GM21367 (cell line): ENCODE measurements around the gene CLCN1.

Source experiments
- ATAC-seq: cut with Tn5 transposase; IDR thresholded peaks from one replicate; pipeline ENCODE4 v1.9.1; 2021; ENCODE audit not compliant: unreplicated experiment

CLCN1 gene

DNA sequence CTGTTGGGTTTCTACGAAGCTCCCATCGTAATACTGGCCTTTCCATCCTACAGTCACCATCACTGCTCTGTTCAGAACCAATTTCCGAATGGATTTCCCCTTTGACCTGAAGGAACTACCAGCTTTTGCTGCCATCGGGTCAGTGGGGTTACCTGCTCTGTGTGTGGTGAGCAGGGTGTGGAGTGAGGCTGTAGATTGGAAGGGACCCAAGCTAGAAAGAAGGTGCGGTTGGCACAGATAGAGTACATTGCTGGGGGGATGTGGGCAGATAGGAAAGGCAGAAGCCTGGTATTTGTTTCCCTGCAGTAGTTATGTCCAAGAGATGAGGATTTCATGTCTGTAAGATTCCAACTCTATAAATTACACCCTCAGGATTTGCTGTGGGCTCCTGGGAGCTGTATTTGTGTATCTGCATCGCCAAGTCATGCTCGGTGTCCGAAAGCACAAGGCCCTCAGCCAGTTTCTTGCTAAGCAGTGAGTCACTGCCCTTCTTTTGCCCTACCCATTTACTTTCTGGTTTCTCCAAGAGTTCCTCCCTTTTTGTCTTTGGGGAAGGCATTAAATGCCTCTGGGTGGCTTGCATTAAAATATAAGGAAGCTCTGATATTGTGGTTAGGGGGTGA, 15.4 kb downstream of the CLCN1 start:
- ATAC-seq: no peak

DNA sequence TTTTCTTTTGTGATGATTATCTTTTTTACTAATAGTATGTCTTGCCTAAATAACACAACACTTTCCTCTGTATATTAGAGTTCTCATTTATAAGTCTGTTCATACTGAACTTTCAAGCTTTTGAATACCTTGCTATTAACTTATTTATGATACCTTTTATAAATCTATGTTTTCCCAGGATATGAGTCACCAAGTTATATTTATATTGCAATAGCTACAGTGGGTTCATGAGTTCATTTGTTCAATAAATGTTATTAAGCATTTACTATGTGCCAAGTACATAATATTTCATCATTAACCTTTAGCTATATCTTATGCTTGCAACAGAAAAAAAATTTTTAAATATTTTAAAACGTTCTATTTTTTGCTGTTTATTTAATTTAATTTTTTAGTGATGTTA, 18.3 kb downstream of the CLCN1 start:
- no peak for ATAC-seq

DNA sequence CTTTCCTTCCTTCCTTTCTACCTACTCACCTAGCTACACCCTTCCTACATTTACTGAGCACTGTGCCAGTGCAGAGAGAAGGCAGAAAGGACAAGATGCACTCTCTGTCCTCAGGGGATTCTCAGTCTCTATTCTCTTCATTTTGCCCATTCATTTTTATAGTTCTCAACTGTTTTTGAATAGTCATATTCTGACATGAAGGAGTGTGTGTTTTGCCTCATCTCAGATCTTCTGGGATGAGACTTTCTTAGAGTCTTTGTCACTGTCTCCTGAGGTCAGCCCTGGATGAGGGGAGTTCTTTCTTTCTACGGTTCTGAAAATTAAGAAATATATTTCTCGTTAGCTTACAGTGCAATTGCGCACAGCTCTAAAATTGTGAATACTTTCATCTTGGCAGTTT, 21.3 kb downstream of the CLCN1 start:
- no peak for ATAC-seq

DNA sequence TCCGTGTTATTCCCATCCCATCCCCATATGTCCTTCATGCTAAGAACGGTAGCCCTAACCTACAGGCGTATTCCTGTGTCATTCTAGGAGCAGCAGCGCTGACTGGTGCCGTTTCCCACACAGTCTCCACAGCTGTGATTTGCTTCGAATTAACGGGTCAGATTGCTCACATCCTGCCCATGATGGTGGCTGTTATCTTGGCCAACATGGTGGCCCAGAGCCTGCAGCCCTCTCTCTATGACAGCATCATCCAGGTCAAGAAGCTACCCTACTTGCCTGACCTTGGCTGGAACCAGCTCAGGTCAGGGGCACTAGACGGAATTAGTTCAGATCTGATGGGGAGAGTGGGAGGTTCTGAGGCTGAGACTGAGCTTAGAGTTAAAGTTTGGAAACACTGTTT, 25.9 kb downstream of the CLCN1 start:
- ATAC-seq: no peak

DNA sequence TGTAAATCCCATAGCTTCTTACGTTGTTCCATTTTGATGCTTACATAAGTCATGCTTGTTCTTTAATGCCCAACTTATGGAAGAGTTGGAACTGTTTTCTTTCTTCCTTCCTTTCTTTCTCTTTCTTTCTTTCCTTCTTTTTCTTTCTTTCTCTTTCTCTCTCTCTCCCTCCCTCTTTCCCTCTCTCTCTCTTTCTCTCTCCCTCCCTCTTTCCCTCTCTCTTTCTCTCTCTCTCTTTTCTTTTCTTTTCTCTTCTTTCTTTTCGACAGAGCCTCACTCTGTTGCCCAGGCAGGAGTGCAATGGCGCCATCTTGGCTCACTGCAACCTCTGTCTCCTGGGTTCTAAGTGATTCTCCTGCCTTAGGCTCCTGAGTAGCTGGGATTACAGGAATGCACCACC, 27.7 kb downstream of the CLCN1 start:
- no peak for ATAC-seq

DNA sequence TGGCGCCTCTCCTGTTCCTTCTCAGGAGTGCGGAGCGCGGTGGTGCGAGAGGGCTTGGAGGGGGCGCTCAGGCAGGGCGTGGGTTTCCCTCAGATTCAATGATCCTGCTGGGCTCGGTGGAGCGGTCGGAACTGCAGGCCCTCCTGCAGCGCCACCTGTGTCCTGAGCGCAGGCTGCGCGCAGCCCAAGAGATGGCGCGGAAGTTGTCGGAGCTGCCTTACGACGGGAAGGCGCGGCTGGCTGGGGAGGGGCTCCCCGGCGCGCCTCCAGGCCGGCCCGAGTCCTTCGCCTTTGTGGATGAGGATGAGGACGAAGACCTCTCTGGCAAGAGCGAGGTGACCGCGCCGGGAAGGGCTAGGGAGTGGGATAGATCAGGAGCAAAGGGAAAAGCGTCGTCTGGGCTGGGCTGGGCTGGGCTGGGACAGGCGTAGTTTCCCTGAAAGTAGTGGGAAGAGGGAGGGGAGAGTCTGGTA, 29.6 kb downstream of the CLCN1 start:
- ATAC-seq: peak; percentile 84

DNA sequence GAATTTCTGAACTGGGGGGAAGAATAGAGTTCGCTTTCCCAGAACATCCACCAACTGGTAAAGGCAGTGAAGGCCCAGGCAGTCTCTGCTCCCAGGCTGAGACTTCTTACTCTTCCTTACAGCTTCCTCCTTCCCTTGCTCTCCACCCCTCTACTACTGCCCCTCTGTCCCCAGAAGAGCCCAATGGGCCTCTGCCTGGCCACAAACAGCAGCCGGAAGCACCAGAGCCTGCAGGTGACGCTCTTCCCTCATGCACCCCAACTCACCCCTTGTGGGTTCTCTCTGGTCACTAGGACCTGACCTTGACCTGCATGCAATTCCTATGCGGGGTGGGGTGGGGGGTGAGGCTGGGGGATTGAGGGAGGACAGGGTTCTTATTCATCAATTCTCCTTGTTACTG, 30.1 kb downstream of the CLCN1 start:
- ATAC-seq: no peak

DNA sequence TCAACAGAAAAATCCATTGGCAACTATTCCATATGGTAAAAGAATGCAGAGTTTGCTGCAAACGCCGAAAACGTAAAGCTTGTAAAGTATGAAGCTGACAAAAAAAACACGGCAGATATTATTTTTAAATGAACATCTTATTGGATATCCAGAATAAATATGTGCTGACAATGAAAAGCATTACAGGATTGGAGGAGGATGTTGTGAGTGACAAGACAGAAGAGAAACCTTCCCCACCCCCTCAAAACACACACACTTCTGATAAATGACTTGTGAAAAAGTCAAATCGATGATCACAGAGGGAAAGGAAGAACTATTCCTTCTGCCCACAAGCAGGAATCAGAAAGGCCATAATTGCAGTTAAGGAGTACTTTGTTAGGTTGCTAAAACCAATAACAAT, 32.0 kb downstream of the CLCN1 start:
- no peak for ATAC-seq

DNA sequence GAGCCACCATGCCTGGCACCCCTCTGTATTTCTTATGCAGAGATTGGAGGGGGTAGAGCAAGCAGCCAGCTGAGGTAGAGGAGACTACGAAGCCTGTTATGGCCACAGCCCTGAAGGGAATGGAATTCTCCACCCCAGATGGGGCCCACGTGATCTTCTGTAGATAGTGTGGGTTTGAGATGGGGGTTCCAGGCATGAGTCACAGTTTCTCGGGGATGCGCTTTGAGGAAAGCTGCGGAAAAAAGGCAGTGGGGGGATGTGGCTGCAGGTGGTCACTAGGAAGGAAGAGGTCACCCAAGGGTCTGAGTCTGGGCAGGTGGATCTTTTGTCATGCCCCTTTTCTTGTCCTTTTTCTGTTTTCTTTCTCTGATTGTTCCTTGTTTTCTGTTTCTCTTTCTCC, 35.1 kb downstream of the CLCN1 start:
- no peak for ATAC-seq

DNA sequence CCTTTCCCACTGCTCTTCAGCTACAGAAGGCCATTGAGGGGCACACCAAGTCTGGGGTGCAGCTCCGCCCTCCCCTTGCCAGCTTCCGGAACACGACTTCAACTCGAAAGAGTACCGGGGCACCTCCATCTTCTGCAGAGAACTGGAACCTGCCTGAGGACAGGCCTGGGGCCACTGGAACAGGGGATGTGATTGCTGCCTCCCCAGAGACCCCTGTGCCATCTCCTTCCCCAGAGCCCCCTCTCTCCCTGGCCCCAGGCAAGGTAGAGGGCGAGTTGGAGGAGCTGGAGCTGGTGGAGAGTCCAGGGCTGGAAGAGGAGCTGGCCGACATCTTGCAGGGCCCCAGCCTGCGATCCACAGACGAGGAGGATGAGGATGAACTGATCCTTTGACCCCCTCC, 35.7 kb downstream of the CLCN1 start:
- ATAC-seq: no peak

DNA sequence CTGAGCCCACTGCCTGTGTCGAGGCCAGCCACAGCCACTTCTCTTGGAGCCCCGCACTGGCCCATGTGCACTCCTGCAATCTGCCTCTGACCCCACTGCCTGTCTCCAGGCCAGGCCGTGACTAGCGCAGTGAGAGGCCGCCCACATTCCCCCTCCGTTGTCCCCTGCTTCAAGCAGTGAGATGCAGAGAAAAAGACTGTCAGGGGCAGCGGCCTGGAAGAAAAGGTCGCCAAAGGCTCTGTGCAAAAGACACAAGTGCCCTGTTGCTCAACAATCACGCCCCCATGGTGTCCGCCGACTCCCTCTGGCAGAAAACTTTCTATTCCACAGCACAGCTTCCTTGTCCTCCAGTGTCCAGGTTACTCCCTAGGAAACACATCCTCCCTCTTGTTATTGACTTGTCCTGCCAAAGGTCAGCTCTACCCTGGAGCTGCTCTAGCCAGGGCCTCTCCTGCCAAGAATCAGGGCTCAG, 36.7 kb downstream of the CLCN1 start:
- ATAC-seq: no peak

DNA sequence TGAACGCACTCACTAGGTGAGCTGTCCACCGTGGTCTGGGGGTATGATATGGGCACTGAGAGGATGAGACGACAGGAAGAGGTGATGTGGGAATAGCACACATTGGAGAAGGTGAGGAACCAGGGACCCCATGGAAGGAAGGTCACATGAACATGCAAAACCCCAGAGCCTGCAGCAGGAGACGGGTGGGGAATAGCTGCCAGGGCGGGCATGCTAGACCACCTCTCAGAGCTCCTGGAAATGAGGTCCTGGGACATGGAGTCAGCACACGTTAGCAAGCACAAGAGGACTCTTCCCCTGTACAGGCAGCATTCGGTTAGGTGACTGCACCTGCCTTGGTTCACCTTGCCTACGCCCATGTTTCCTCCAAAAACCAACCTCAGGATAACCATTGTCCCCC, 38.5 kb downstream of the CLCN1 start:
- ATAC-seq: no peak

DNA sequence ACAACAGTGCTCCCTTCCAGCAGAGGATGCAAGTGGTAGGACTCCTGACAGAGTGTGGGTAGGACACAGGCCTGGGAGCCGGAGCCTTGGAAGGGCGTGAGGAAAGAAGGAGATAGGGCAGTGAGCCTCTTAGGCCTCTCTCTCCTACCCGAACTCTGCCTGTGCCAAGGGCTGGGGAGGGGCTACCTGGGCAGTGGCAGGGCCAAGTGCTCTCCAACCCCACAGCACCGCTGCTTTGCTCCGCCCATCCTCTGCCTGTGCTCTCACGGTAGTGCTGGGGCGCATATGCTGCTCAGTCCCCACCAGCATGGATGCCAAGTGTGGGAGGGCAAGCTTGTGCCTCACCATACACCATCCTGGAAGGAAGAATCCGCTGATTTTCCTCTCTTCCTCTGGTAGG, 39.1 kb downstream of the CLCN1 start:
- no peak for ATAC-seq

DNA sequence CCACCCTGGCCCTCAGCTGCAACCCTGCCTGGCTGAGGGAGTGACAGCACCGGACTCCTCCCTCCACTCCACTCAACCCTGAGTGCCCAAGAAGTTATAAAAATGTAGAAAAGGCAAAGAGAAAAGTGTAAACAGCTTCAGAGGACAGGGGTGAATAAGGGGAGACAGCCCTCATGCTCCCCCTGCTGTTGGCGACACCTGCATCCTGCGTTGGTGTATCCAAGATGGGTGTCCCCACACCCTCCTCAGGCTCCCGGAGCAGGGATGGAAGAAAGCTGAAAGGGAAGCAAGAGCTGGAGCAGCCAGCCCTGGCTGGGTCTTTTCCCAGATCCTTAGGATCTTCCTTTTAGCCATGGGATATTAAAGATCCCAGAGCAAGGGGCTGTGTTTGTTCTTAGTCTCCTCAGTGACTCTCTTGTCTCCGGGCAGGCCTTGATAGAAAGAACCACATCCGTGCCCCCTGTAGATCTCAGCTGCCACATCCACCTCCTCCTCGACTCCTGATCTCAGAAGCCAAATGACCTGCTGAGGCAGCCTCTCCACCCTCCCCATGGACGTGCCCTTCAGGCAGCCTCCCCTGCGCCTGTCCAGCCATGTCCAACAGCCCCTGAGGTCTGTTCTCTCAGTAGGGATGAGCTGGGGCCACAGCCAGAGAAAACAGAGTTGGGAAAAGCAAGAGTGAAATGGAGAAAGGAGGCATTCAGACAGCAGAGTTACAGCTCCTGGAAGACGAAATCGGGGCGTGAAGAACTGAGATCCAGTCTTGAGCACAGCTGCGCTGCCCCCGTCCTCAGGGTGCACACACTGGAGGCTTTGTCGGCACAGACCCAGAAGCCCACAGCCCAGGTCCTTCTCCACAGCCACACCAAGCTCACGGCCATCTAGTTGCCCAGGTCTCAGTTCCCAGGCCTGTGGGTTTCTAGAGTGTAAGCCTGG, 39.8 kb downstream of the CLCN1 start:
- ATAC-seq: no peak

DNA sequence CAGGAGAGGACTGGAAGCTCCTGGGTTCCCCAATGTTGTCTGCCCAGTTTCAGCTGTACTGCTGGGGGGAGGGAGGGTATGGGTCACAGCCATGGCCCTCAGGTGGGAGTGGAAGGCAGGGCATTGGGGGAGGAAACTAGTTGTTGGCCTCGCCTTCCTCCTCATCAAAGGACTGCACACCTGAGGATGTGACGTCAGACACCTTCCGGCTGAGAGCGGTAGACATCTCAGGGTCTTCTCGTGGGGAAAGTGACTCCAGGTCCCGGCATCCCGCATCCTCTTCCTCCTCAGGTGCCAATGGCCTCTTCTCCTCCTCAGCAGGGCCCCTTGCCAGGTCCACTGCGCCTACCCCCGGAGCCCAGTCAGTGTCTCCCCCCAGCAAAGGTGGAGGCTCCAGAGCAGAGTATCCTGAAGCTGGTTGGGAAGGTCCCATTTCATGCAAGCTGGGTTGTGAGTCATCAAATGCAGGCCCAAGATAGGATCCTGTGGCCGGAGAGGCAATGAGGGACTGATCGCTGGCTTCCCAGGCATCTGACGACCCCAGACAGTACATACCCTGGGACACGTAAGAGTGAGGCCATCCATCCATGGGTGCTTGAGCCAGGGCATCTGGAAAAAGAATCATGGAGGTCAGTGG, 40.6 kb downstream of the CLCN1 start:
- ATAC-seq: no peak

DNA sequence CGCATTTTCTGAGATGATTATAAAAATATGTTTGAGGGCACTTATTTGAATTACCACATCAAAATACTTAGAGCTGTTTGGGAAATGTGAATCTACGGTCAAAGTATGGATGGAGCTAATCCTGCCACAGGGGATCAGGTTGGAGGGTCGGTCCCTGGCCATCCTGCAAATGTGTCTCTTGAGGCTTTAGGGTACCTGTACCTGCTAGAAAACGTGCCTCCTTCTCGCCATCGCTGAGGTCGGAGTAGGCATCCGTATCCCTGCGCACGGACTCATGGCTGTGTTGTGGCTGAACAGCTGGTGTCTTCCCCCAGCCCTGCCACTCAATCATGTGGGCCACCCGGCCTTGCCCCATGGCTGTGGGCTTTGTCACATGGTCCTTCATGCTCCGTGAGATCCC, 42.7 kb downstream of the CLCN1 start:
- no peak for ATAC-seq

DNA sequence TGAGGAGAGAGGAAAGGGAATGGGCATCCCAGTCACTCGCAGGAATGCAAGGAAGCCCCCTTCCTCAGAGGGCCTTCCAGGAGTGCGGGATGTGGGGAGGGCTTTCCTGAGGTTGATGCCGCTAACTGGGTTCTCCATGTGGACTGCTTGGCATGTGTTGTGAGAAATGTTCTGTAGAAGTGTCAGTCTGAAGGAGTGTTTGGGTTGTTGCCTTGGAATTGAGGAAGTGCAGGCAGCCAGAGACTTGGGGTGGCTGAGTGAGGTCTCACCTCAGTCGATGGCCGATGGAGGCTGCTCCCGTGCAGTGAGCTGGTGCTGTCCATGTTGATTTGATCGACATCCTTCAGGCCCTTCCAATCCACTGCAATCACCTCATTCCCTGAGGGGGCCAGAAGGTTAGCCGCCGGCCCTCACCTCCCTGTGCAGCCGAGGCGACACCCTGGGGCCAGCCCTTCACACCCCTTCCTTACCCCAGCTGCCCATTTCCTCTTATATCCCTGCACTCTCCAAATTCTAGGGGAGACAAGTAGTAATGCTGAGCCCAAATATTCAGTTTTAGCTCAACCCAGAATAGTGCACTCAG, 44.0 kb downstream of the CLCN1 start:
- no peak for ATAC-seq

DNA sequence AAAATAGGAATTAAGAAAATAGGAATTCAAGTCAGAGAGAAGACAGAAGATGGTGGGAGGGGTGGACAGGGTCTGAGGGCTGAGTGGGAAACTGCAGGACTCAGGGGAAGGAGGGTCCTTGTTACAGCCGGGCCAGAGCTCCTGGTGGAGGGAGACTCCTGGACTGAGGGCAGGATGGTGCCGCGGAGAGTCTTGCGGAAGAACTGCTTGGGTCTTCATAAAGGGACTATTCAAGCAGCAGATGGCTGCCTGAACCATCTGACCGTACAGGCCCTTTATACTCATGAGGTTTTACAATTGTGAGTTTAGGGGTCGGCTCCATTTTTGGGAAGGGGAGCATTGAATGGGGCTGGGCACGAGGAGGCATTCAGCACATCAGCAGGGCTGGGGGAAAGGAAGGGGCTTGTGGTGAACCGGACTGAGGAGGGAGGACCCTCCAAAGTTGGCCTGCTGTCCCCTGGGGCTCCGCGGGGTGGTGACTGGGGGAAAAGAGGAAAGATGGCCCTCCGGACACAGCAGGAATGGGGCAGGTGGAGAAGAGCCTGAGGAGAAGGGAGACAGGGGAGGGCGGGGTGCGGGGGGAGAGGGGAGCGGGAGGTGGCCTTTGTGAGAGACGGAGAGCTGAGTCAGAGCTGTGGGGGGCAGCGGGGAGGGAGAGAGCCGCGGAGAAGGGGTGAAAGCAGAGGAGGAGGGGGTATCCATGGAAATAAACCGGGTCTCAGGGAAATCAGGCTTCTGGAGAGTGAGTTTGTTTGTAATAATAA, 45.1 kb downstream of the CLCN1 start:
- ATAC-seq: no peak

DNA sequence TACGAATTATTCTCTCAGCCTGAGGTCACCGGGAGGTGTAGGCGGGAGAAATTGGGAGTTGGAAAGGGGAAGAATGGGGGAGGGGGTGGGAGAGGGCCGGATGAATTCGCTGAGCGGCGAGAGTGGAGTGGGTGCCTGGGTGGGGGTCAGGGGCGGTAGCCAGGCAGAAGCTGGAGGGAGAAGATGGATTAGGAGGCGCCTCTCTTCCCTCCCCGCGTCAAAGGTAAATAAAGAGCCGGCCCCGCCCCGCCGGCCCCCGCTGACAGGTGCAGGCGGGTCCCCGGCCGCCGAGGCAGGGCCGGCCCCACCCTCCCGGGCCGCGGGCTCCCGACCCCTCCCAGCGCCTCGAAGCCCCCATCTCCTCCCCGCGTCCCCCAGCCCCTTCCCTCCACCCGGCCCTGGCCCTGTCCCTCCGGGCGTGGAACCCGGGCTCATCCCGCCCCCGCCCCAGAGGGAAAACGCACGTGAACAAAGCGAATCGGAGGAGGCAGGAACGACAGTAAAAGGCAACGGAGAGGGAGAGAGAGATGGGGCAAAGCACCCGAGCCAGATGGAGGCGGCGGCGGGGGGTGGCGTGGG, 45.7 kb downstream of the CLCN1 start:
- no peak for ATAC-seq
